OCI-LY3 (cell line): ENCODE results near the gene CLCN1.

ENCODE experiments used
- EZH2phosphoT487 ChIP-seq: fragments of 200-600 bp; shearing (Covaris generic); IDR thresholded peaks from 2 replicates; pipeline ENCODE4 v1.6.1; 2018; ENCODE audit warnings: antibody characterized with exemption, mixed run types, low read depth
- TF ChIP-seq, protein P1 (sequence below): fragments of 200-600, 300-600 bp; sonication (generic); IDR thresholded peaks from 2 replicates; pipeline ENCODE4 v1.5.1; 2014; ENCODE audit warnings: antibody characterized with exemption, low read length, low read depth

DNA sequence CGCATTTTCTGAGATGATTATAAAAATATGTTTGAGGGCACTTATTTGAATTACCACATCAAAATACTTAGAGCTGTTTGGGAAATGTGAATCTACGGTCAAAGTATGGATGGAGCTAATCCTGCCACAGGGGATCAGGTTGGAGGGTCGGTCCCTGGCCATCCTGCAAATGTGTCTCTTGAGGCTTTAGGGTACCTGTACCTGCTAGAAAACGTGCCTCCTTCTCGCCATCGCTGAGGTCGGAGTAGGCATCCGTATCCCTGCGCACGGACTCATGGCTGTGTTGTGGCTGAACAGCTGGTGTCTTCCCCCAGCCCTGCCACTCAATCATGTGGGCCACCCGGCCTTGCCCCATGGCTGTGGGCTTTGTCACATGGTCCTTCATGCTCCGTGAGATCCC is 42.7 kb downstream of the CLCN1 start:
- TF ChIP-seq, protein P1, sequence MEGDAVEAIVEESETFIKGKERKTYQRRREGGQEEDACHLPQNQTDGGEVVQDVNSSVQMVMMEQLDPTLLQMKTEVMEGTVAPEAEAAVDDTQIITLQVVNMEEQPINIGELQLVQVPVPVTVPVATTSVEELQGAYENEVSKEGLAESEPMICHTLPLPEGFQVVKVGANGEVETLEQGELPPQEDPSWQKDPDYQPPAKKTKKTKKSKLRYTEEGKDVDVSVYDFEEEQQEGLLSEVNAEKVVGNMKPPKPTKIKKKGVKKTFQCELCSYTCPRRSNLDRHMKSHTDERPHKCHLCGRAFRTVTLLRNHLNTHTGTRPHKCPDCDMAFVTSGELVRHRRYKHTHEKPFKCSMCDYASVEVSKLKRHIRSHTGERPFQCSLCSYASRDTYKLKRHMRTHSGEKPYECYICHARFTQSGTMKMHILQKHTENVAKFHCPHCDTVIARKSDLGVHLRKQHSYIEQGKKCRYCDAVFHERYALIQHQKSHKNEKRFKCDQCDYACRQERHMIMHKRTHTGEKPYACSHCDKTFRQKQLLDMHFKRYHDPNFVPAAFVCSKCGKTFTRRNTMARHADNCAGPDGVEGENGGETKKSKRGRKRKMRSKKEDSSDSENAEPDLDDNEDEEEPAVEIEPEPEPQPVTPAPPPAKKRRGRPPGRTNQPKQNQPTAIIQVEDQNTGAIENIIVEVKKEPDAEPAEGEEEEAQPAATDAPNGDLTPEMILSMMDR = no peak
- TF ChIP-seq EZH2phosphoT487 = no peak
